ENCODE results near the gene NDUFAF2. TPM values are rescaled to one million over a fixed set of nuclear protein-coding genes. Genes with fewer than 3 reads are reported as not detected.

Gene NDUFAF2
- total and polyA plus RNA-seq, 2 of the 13 experiments (the other 11 are each of a cell fraction or from before 2014, with no cell fraction given), result 34.0 to 78.4 TPM

DNA sequence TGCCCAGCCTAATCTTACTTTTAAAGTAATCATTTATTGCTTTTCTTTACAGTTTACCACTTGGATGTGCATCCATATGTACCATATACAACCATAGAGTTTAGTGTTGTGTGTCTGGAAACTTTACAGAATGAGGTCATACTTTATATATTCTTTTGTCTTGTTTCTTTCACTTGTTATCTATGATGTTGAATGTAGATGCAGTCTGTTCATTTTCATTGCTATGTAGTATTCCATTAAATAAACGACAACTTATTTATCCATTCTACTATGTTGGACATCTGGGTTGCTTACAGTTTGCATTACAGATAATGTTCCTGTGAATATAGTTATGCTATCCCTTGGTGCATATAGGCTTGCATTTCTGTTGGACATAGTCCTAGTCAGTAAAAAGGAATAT lies 238.5 kb downstream of the NDUFAF2 start:
- Histone ChIP-seq H3K36me3 (replicated peaks in 1 of 2; ENCODE audit: control insufficient read depth in 1 of 2, insufficient read depth in 2 of 2, low read length in 2 of 2) (no peaks in the 10 kb centered on the region), H3K9me3 (ENCODE audit: low read length) (no peaks in the 10 kb centered on the region), H2AFZ (ENCODE audit: low read length) (no peak overlapping the region), H3K27ac (ENCODE audit: extremely low read length, insufficient read depth, low read length) (no peak overlapping the region), H3K9ac (ENCODE audit: insufficient read depth, low read depth, low read length) (no peak overlapping the region), H3K4me1 (ENCODE audit: insufficient read depth, low read length) (no peaks in the 10 kb centered on the region), H3K27me3 (ENCODE audit: control insufficient read depth in 1 of 2, insufficient read depth in 2 of 2, low read length in 2 of 2) (no peaks in the 10 kb centered on the region; a peak in 1 of 5 replicates), H4K20me1 (ENCODE audit: insufficient read depth, low read length) (no peaks in the 10 kb centered on the region), H3K79me2 (ENCODE audit: insufficient read depth, low read length) (no peaks in the 10 kb centered on the region), H3K4me2 (ENCODE audit: low read depth, low read length) (no peak overlapping the region), H3K4me3 (replicated peaks in 1 of 3; ENCODE audit: insufficient read depth in 1 of 3, low read depth in 2 of 3, low read length in 3 of 3) (no peak overlapping the region)
- in situ Hi-C loops (cut with HindIII; ENCODE audit: extremely low pct_ligation_motif_present, low pct_unique_long_range_greater_than_20kb) (no loop called here), intact Hi-C loops (cut with micrococcal nuclease; ENCODE audit: unreplicated experiment) (no loop called here)
- no TSS peak for BruUV-seq (replicated peaks)
- TF ChIP-seq ATF7 (IDR thresholded peaks at IDR 0.05), result peak; percentile 46; the same call in 1 of the 2 replicates
- no peak for TF ChIP-seq ATF7 (CRISPR knock-in tag; IDR thresholded peaks at IDR 0.05)
- TF ChIP-seq, protein P1, sequence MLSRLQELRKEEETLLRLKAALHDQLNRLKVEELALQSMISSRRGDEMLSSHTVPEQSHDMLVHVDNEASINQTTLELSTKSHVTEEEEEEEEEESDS (CRISPR knock-in tag; IDR thresholded peaks at IDR 0.05; ENCODE audit: borderline replicate concordance), result no peak
- DNase-seq (ENCODE audit: low spot score) (no peak), FAIRE-seq (no peak), ATAC-seq (no peak)
- CTCF ChIA-PET (ENCODE audit: low intra/inter-chr PET ratio, low total read pairs), result no interaction called here
- POLR2A ChIA-PET, result no interaction called here
- 89% methylated on average over 1 of the region's 1 CpG for WGBS (ENCODE audit: low lambda C conversion rate)

DNA sequence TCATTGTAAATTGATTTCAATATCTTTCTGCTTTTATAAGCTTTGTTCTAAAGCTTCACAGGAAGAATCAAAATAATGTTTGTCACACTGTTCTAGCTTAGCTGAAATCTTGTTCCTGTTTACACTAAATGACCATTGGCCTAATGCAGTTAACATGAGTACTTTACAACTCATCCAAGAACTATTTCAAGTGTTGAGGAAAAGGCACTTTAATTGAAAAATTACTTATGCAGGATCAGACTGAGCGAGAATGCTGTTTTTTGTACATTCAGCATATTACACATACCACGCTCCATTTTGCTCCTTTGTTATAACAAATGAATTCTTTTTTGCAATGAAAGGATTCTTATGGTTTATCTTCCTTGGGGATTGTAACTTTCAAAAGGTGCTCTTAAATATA lies 239.7 kb downstream of the NDUFAF2 start:
- no peak overlapping the region for H2AFZ ChIP-seq (ENCODE audit: low read length)
- peak; percentile 74 for TF ChIP-seq MAFF (IDR thresholded peaks at IDR 0.05; ENCODE audit: low read depth, low read length)
- TF ChIP-seq, protein P2, sequence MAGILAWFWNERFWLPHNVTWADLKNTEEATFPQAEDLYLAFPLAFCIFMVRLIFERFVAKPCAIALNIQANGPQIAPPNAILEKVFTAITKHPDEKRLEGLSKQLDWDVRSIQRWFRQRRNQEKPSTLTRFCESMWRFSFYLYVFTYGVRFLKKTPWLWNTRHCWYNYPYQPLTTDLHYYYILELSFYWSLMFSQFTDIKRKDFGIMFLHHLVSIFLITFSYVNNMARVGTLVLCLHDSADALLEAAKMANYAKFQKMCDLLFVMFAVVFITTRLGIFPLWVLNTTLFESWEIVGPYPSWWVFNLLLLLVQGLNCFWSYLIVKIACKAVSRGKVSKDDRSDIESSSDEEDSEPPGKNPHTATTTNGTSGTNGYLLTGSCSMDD (CRISPR knock-in tag; IDR thresholded peaks at IDR 0.05), result no peak
- no peak for TF ChIP-seq ZNF614 (CRISPR knock-in tag; IDR thresholded peaks at IDR 0.05; ENCODE audit: borderline replicate concordance)
- TF ChIP-seq MAFK (conservative IDR thresholded peaks at IDR 0.05 in 1 of 2, IDR thresholded peaks at IDR 0.05 in 1 of 2; ENCODE audit: low read length in 2 of 2), result peak; percentile 79 to 80
- no peak for TF ChIP-seq ZNF775 (CRISPR knock-in tag; IDR thresholded peaks at IDR 0.05; ENCODE audit: borderline replicate concordance)
- no peak for TF ChIP-seq ELF4 (CRISPR knock-in tag; IDR thresholded peaks at IDR 0.05; ENCODE audit: borderline replicate concordance)
- no peak for TF ChIP-seq ARNTL (CRISPR knock-in tag; IDR thresholded peaks at IDR 0.05)
- TF ChIP-seq, protein P3, sequence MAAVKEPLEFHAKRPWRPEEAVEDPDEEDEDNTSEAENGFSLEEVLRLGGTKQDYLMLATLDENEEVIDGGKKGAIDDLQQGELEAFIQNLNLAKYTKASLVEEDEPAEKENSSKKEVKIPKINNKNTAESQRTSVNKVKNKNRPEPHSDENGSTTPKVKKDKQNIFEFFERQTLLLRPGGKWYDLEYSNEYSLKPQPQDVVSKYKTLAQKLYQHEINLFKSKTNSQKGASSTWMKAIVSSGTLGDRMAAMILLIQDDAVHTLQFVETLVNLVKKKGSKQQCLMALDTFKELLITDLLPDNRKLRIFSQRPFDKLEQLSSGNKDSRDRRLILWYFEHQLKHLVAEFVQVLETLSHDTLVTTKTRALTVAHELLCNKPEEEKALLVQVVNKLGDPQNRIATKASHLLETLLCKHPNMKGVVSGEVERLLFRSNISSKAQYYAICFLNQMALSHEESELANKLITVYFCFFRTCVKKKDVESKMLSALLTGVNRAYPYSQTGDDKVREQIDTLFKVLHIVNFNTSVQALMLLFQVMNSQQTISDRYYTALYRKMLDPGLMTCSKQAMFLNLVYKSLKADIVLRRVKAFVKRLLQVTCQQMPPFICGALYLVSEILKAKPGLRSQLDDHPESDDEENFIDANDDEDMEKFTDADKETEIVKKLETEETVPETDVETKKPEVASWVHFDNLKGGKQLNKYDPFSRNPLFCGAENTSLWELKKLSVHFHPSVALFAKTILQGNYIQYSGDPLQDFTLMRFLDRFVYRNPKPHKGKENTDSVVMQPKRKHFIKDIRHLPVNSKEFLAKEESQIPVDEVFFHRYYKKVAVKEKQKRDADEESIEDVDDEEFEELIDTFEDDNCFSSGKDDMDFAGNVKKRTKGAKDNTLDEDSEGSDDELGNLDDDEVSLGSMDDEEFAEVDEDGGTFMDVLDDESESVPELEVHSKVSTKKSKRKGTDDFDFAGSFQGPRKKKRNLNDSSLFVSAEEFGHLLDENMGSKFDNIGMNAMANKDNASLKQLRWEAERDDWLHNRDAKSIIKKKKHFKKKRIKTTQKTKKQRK (IDR thresholded peaks at IDR 0.05; ENCODE audit: low read length), result no peak
- TF ChIP-seq ZNF205 (CRISPR knock-in tag; IDR thresholded peaks at IDR 0.05), result no peak
- no peaks in the 10 kb centered on the region for H3K27me3 ChIP-seq (ENCODE audit: control insufficient read depth in 1 of 2, insufficient read depth in 2 of 2, low read length in 2 of 2)
- BruUV-seq (replicated peaks), result no TSS peak
- CTCF ChIA-PET (ENCODE audit: low intra/inter-chr PET ratio, low total read pairs), result no interaction called here
- 46% methylated on average over 2 of the region's 2 CpGs for WGBS (ENCODE audit: low lambda C conversion rate)
- no peak overlapping the region for H3K27ac ChIP-seq (ENCODE audit: extremely low read length, insufficient read depth, low read length)
- H3K36me3 ChIP-seq (replicated peaks in 1 of 2; ENCODE audit: control insufficient read depth in 1 of 2, insufficient read depth in 2 of 2, low read length in 2 of 2), result no peaks in the 10 kb centered on the region
- intact Hi-C loops (cut with micrococcal nuclease; ENCODE audit: unreplicated experiment), result no loop called here
- H3K79me2 ChIP-seq (ENCODE audit: insufficient read depth, low read length), result no peaks in the 10 kb centered on the region
- H3K4me3 ChIP-seq (replicated peaks in 1 of 3; ENCODE audit: insufficient read depth in 1 of 3, low read depth in 2 of 3, low read length in 3 of 3), result no peak overlapping the region
- no peak overlapping the region for H3K4me2 ChIP-seq (ENCODE audit: low read depth, low read length)
- DNase-seq (ENCODE audit: low spot score), result no peak
- ATAC-seq, result no peak
- no peaks in the 10 kb centered on the region for H3K9me3 ChIP-seq (ENCODE audit: low read length)
- H4K20me1 ChIP-seq (ENCODE audit: insufficient read depth, low read length), result no peaks in the 10 kb centered on the region
- no peak for FAIRE-seq
- H3K4me1 ChIP-seq (ENCODE audit: insufficient read depth, low read length), result no peaks in the 10 kb centered on the region
- in situ Hi-C loops (cut with HindIII; ENCODE audit: extremely low pct_ligation_motif_present, low pct_unique_long_range_greater_than_20kb), result no loop called here
- POLR2A ChIA-PET, result no interaction called here
- no peak overlapping the region for H3K9ac ChIP-seq (ENCODE audit: insufficient read depth, low read depth, low read length)
